Activated T-helper 17 cell treated with anti-CD3 and anti-CD28 coated beads, Interleukin-2, amount 50 U/mL, for 72 hours (primary cell): Measurements from ENCODE around the gene IL6ST. TPM values are rescaled to one million over a fixed set of nuclear protein-coding genes. Genes with fewer than 3 reads are reported as not detected.
A peak's percentile ranks its signal among the peaks of the same experiment; 100 is the strongest.
"Not testable (repeated sequence)": the region's sequence is repeated elsewhere in the genome, so short reads cannot be mapped to it uniquely, and the experiment has no call there.

Experiments
- ATAC-seq: fragments of 150-1000 bp; cut with Tn5 transposase; replicated peaks from 2 replicates; pipeline ENCODE4 v1.10.0; 2021; ENCODE audit warnings: mild to moderate bottlenecking, moderate library complexity
- H3K27ac Mint-ChIP-seq: one replicate; pipeline ENCODE4 v1.8.0; 2022; ENCODE audit warnings: mixed read lengths
- H3K27me3 Mint-ChIP-seq: one replicate; pipeline ENCODE4 v1.8.0; 2022; ENCODE audit warnings: mixed read lengths
- H3K36me3 Mint-ChIP-seq: one replicate; pipeline ENCODE4 v1.8.0; 2022; ENCODE audit warnings: low read depth, mild to moderate bottlenecking, mixed read lengths
- H3K4me1 Mint-ChIP-seq: one replicate; pipeline ENCODE4 v1.8.0; 2022; ENCODE audit warnings: mixed read lengths
- H3K4me3 Mint-ChIP-seq: one replicate; pipeline ENCODE4 v1.8.0; 2022; ENCODE audit warnings: mild to moderate bottlenecking, mixed read lengths
- H3K9me3 Mint-ChIP-seq: one replicate; pipeline ENCODE4 v1.8.0; 2022; ENCODE audit warnings: mixed read lengths
- total RNA-seq, 2 donors: library from RNA; stranded (reverse); gene quantifications; one replicate each; pipeline ENCODE4 v1.2.3, GENCODE V29; 2022

Gene IL6ST
- total RNA-seq, 2 donors from 2014 or later, result 28.1 to 66.8 TPM

DNA sequence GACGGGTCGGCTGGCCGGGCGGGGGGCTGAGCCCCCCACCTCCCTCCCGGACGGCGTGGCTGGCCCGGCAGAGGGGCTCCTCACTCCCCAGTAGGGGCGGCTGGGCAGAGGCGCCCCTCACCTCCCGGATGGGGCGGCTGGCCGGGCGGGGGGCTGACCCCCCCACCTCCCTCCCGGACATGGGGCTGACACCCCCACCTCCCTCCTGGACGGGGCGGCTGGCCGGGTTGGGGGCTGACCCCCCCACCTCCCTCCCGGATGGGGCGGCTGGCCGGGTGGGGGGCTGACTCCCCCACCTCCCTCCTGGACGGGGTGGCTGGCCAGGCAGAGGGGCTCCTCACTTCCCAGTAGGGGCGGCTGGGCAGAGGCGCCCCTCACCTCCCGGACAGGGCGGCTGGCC lies 19.9 kb upstream of the IL6ST start:
- H3K36me3 Mint-ChIP-seq, H3K9me3 Mint-ChIP-seq, ATAC-seq, H3K27me3 Mint-ChIP-seq, H3K27ac Mint-ChIP-seq, H3K4me3 Mint-ChIP-seq: not testable (repeated sequence)
- peaks cover 23% of the 10 kb centered on the region for H3K4me1 Mint-ChIP-seq

DNA sequence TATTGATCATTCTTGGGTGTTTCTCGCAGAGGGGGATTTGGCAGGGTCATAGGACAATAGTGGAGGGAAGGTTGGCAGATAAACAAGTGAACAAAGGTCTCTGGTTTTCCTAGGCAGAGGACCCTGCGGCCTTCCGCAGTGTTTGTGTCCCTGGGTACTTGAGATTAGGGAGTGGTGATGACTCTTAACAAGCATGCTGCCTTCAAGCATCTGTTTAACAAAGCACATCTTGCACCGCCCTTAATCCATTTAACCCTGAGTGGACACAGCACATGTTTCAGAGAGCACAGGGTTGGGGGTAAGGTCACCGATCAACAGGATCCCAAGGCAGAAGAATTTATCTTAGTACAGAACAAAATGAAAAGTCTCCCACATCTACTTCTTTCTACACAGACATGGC lies 19.2 kb upstream of the IL6ST start:
- H3K4me3 Mint-ChIP-seq, H3K36me3 Mint-ChIP-seq, ATAC-seq, H3K27me3 Mint-ChIP-seq, H3K27ac Mint-ChIP-seq, H3K9me3 Mint-ChIP-seq: not testable (repeated sequence)
- peaks cover 23% of the 10 kb centered on the region for H3K4me1 Mint-ChIP-seq

DNA sequence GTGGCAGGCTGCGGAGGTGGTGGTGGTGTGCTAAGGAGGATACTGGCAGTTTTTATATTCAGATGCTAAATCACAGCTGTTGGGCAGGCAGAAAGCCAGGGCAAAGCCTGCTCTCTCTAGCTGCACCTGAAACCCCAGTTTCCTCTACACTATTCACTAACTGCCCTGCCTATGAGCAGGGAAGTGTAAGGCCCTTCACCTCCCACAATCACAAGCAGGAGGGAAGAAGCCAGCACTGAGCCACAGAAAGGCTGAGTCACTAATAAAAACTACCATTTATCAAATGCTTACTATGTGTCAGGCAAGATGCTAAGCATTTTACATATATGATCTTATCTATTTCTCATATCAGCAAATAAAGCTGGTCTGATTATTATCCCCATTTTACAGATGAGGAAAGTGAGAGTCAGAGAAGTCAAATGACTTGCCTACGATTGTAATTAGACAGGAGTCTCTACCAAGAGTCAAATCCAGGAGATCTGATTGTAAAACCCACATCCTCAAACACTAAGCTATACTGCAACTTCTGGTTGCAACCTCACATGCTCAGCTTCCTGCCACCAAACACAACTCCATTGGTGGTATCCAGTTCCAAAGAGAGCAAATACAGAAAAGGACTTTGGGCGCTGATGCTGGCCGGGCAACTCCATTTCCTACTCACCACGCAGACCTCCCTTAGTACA lies 17.7 kb upstream of the IL6ST start:
- Mint-ChIP-seq H3K9me3 (peaks cover 4% of the 10 kb centered on the region), H3K27me3 (no peaks in the 10 kb centered on the region), H3K27ac (peak overlapping the region; percentile 5), H3K36me3 (no peaks in the 10 kb centered on the region), H3K4me3 (peak overlapping the region; percentile 37), H3K4me1 (peaks cover 23% of the 10 kb centered on the region)
- peak; percentile 80 for ATAC-seq

DNA sequence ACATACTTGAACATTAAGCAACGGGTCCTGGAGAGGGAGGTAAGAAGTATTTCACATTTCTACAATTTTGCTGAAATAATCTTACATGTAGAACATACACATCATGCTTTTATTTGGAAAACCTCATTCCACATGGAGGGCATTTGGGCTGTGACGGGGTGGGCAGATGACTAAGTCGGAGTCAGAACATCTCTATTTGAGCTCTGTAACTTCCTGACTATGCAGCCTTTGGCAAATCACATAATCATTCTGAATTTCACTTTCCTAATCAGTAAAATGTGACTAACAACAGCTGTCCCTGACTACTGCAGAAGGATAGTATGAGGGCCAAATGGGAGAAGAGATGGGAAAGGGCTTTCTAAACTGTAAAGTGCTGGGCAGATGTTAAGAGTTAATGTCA lies 17.1 kb upstream of the IL6ST start:
- H3K4me3 Mint-ChIP-seq, result peak overlapping the region; percentile 37
- no peaks in the 10 kb centered on the region for H3K36me3 Mint-ChIP-seq
- H3K9me3 Mint-ChIP-seq, result peaks cover 4% of the 10 kb centered on the region
- ATAC-seq, result peak; percentile 80
- H3K4me1 Mint-ChIP-seq, result peaks cover 23% of the 10 kb centered on the region
- no peaks in the 10 kb centered on the region for H3K27me3 Mint-ChIP-seq
- H3K27ac Mint-ChIP-seq, result peak overlapping the region; percentile 5

DNA sequence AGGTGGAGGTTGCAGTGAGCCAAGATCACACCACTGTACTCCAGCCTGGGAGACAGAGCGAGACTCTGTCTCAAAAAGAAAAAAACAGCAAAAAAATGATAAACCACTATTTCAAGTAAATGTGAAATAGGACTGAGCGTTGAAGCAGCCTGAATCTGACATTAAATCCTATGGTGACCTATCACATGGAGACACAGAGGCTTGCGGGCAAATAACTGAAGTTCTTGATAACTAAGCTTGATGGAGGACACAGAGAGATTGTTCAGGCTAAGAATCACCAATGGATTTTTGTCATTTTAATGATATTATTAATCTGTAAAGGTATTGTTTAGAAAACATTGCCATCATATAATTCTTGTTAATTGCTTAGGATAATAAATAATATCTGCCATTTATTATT lies 15.7 kb upstream of the IL6ST start:
- Mint-ChIP-seq H3K27me3 (no peaks in the 10 kb centered on the region), H3K9me3 (no peaks in the 10 kb centered on the region), H3K4me1 (peaks cover 23% of the 10 kb centered on the region), H3K36me3 (no peaks in the 10 kb centered on the region), H3K4me3 (no peak overlapping the region), H3K27ac (no peak overlapping the region)
- ATAC-seq, result no peak

DNA sequence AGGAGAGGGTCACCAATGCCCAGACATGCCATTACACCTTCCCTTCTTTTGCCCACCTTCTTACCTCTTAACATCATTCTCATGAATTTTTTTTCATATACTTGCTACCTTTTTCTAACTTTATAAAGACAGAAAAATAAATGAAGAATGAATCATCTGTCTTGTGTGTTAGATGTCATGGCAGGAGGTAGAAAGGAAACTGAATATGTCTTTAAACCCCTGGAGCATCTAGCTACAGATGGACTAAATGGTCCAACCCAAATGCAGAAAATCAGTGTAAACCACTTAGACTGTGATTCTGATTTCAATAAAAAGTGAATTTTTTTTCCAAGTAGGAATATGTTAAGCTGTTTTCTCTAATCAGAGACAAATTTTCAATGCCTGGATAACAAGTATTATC lies 11.8 kb upstream of the IL6ST start:
- no peaks in the 10 kb centered on the region for H3K9me3 Mint-ChIP-seq
- H3K36me3 Mint-ChIP-seq, result no peaks in the 10 kb centered on the region
- H3K27me3 Mint-ChIP-seq, result no peaks in the 10 kb centered on the region
- no peak overlapping the region for H3K27ac Mint-ChIP-seq
- ATAC-seq, result no peak
- H3K4me3 Mint-ChIP-seq, result no peak overlapping the region
- peaks cover 10% of the 10 kb centered on the region for H3K4me1 Mint-ChIP-seq

DNA sequence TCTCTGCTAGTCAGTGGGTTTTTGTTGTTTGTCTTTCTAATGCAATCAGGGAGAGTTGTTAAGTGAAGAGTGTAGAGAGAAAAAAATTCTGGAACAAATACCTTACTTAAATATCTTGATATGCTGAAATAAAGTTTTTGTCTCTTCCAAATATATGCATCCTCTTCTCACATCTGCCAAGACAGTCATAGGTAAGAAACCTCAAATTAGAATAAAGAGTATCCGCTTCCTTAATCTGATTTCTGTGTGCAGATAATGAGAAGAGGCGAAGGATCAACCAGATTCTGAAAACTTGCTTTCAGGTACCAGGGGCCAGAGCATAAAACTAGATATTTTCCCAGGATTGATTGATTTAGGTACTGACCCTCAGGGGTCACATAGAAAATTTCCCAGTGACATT lies 11.3 kb upstream of the IL6ST start:
- Mint-ChIP-seq H3K27me3 (no peaks in the 10 kb centered on the region), H3K27ac (no peak overlapping the region), H3K4me3 (no peak overlapping the region), H3K4me1 (peaks cover 10% of the 10 kb centered on the region), H3K36me3 (no peaks in the 10 kb centered on the region), H3K9me3 (no peaks in the 10 kb centered on the region)
- ATAC-seq, result no peak

DNA sequence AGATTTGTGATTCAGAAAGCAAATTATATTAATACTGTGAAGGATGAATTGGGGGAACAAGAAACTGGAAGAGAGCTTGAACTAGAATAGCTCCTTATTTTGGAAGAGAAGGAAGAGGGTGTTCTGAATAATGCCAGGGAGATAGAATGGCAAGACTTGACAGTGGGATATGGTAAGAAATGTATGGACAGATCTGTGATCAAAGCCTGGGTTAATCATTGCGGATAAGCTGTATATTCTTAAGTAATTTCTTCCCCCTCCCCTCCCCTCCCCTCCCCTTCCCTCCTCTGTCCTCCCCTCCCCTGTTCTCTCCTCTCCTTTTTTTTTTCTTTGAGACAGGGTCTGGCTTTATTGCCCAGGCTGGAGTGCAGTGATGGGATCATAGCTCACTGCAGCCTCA lies 10.1 kb upstream of the IL6ST start:
- Mint-ChIP-seq H3K36me3 (no peaks in the 10 kb centered on the region), H3K4me3 (no peak overlapping the region), H3K4me1 (peaks cover 6% of the 10 kb centered on the region), H3K9me3 (no peaks in the 10 kb centered on the region), H3K27me3 (no peaks in the 10 kb centered on the region), H3K27ac (no peak overlapping the region)
- ATAC-seq, result no peak

DNA sequence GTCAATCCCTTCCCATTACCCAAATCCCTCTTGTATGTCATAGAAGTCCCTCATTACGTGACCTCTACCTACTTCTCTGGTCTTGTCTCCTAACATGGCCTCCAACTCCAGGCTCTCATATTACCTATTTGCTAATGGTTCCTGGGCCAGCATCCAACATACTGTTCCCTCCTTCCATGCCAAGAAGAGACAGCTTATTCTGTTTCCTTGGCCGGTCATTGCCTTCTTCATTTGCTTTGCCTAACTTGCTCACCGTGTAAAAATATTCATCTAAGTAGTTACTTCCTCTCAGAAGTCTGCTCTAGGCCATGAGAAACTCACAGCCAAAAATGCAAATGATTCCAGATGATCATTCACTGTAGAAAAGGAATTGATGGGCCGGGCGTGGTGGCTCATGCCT lies 8.9 kb upstream of the IL6ST start:
- Mint-ChIP-seq H3K4me3 (no peak overlapping the region), H3K4me1 (peaks cover 6% of the 10 kb centered on the region), H3K27ac (no peak overlapping the region), H3K36me3 (no peaks in the 10 kb centered on the region), H3K27me3 (no peaks in the 10 kb centered on the region), H3K9me3 (no peaks in the 10 kb centered on the region)
- no peak for ATAC-seq

DNA sequence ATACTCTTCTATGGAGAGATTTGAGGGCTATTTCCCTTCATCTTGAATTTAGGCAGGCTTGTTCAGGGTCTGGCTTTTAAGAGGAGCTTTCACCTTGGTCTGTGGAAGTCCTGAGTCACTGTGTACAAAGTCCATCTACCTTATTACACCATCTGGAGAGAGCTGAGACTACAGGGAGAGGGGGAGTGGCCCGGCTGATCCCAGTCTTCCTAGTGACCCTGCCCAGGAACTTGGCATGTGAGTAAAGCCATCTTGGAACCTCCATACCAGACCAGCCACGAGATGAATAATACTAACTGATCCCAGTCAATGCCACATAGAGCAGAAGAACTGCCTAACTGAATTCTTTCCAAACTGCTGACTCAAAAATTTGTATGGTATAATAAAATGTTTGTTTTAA lies 8.4 kb upstream of the IL6ST start:
- no peaks in the 10 kb centered on the region for H3K9me3 Mint-ChIP-seq
- peaks cover 6% of the 10 kb centered on the region for H3K4me1 Mint-ChIP-seq
- no peaks in the 10 kb centered on the region for H3K36me3 Mint-ChIP-seq
- no peak overlapping the region for H3K4me3 Mint-ChIP-seq
- ATAC-seq, result no peak
- no peak overlapping the region for H3K27ac Mint-ChIP-seq
- H3K27me3 Mint-ChIP-seq, result no peaks in the 10 kb centered on the region

DNA sequence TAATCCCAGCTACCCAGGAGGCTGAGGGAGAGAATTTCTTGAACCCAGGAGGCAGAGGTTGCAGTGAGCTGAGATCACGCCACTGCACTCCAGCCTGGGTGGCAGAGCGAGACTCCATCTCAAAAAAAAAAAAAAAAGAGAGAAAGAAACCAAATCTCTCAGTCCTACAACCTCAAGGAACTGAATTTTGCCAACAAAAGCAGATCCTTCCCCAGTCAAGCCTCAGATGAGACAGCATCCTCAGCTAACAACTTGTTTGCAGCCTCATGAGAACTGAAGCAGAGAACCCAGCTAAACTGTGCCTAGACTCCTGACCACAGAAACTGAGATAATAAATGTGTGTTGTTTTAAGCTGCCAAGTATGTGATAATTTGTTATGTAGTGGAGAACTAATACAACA lies 7.5 kb upstream of the IL6ST start:
- no peaks in the 10 kb centered on the region for H3K36me3 Mint-ChIP-seq
- no peak for ATAC-seq
- no peak overlapping the region for H3K4me3 Mint-ChIP-seq
- no peak overlapping the region for H3K27ac Mint-ChIP-seq
- H3K4me1 Mint-ChIP-seq, result peaks cover 12% of the 10 kb centered on the region
- H3K27me3 Mint-ChIP-seq, result no peaks in the 10 kb centered on the region
- H3K9me3 Mint-ChIP-seq, result no peaks in the 10 kb centered on the region

DNA sequence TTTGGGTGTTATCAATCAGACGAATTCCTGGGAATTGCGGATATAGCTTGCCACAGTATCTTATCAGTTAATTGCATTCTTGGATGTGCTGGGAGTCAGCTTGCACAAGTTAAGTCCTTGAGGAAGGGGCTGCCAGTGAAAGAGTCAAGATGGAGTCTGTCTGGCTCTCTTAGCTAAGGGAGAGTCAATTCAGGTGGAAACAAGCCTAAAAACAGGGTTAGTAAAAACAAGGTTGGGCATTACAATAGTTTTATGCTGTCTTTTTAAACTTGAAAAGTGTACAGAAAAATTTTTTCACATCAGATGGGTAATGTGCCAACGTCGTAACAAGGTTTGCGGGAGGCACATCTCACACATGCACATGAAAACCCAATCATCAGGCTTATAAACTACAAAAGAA lies 5.5 kb upstream of the IL6ST start:
- H3K9me3 Mint-ChIP-seq, H3K4me3 Mint-ChIP-seq, H3K27ac Mint-ChIP-seq, H3K27me3 Mint-ChIP-seq, H3K36me3 Mint-ChIP-seq, ATAC-seq: not testable (repeated sequence)
- peaks cover 12% of the 10 kb centered on the region for H3K4me1 Mint-ChIP-seq

DNA sequence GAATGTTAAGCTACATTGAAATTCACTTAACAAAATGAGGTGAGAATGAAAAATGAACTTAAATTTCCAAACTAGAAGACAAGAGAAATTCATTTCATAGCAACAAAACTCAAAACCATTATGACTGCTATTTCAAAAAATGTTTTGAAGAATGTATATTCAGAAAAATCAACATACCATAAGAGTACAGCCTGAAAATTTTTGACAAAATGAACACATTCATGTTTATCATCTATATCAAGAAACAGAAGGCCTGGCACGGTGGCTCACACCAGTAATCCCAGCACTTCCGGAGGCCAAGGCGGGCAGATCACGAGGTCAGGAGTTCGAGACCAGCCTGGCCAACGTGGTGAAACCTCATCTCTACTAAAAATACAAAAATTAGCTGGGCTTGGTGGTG lies 4.2 kb upstream of the IL6ST start:
- H3K9me3 Mint-ChIP-seq, result no peaks in the 10 kb centered on the region

DNA sequence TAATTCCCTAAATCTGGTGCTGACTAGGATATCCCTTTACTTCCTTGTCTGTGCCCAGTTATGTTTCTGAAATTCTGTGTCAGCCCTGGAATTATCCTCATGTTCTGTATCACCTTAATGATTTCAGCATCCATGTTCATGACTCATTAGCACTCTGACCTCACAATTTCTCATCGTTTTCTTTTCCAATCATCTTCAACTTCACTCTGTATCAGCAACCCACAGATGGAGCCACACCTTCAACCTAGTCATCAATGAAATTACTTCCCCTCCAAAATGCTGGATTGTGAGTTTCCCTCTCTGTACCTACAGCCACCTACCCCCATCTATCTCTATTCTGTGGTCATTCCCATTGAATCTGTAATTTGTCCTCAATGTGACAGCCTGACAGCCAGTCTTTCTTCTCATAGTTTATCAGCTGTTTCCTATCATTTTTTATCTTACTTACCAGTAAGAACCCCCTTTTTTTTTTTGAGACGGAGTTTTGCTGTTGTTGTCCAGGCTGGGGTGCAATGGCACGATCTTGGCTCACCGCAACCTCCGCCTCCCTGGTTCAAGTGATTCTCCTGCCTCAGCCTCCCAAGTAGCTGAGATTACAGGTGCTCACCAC lies 3.1 kb upstream of the IL6ST start:
- Mint-ChIP-seq H3K27me3 (no peaks in the 10 kb centered on the region), H3K9me3 (no peaks in the 10 kb centered on the region), H3K4me3 (peak overlapping the region; percentile 0), H3K36me3 (peaks cover 16% of the 10 kb centered on the region), H3K27ac (no peak overlapping the region), H3K4me1 (peaks cover 13% of the 10 kb centered on the region)
- peak; percentile 33 for ATAC-seq

More for the DNA sequence above, 4.2 kb upstream of the IL6ST start:
- no peak for ATAC-seq
- H3K27ac Mint-ChIP-seq, result no peak overlapping the region
- no peaks in the 10 kb centered on the region for H3K27me3 Mint-ChIP-seq
- H3K4me1 Mint-ChIP-seq, result peaks cover 12% of the 10 kb centered on the region
- H3K4me3 Mint-ChIP-seq, result no peak overlapping the region
- H3K36me3 Mint-ChIP-seq, result peaks cover 5% of the 10 kb centered on the region

DNA sequence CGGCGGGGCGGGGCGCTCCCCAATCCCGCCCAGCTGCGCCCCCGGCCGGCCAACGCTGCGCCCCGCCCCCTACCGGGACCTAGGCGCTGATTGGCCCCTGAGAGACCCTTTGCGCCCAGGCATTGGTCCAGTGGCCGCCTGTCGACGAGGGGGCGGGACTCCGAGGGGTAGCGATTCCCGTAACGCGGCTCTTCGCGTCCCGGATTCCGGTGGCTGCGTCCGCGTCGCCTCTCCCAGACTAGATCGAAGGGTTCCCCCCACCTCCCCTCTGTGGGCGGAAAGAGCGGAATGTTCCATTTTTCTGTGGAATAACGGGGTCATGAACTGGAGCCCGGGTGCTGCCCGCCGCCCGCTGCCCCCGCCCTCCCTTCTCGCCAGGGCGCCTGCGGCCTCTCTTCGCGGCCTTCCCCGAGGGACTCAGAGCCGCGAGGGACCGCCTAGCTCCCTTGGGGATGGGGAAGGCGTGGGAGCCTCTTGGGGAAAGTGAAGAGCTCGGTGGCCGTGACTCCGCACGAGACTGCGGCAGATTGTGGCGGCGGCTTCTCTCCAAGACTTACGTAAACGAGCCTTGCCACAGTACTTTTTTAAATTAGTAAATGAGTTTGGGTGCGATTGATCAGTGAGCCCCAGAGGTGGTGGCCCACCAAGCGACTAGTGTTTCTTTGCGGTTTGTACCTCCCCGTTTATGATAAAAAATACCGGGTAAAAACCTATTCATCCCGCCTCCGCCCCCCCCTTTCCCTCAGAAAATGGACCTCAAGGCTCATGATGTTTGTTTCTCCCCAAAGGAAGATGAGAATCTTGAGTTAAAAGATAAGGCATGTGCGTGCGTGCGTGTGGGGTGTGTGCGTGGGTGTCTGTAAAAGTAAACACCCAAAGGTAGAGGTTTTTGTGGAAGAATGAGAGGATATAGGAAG lies 493 bp upstream of the IL6ST start:
- ATAC-seq, result peak; percentile 91
- peak overlapping the region; percentile 98 for H3K27ac Mint-ChIP-seq
- H3K36me3 Mint-ChIP-seq, result peaks cover 40% of the 10 kb centered on the region
- peaks cover 34% of the 10 kb centered on the region for H3K4me1 Mint-ChIP-seq
- no peaks in the 10 kb centered on the region for H3K27me3 Mint-ChIP-seq
- peak overlapping the region; percentile 96 for H3K4me3 Mint-ChIP-seq
- H3K9me3 Mint-ChIP-seq, result no peaks in the 10 kb centered on the region
